ENCODE results near the gene CNTN6. TPM values are rescaled to one million over a fixed set of nuclear protein-coding genes. Genes with fewer than 3 reads are reported as not detected.

Gene CNTN6
- total and polyA plus RNA-seq, 2 of the 4 experiments (the other 2 are of a cell fraction) = not detected

GRCh38 chr3:1079662-1080061 lies 13.2 kb upstream of the CNTN6 start:
- no peak overlapping the region for H3K23ac ChIP-seq (ENCODE audit: low read depth, low read length)
- H4K91ac ChIP-seq (ENCODE audit: insufficient read depth, low read depth, low read length) = no peak overlapping the region
- H2BK120ac ChIP-seq (ENCODE audit: low read depth, low read length) = no peak overlapping the region
- ChIA-PET POLR2A (ENCODE audit: unreplicated experiment) (no interaction called here), CTCF (no interaction called here)
- no peaks in the 10 kb centered on the region for H3K4me1 ChIP-seq (ENCODE audit: control insufficient read depth, insufficient read depth, low read length)
- no peak overlapping the region for H3K4ac ChIP-seq (ENCODE audit: low read depth, low read length)
- H2BK15ac ChIP-seq (ENCODE audit: low read depth, low read length) = no peak overlapping the region
- H3K9me1 ChIP-seq (ENCODE audit: insufficient read depth, low read length) = no peaks in the 10 kb centered on the region
- in situ Hi-C loops (cut with MboI; ENCODE audit: low sequenced_read_pairs) (no loop called here), dilution Hi-C loops (cut with HindIII; ENCODE audit: low sequenced_read_pairs, unreplicated experiment) (no loop called here), intact Hi-C loops (cut with micrococcal nuclease) (loop anchor here (10.0 kb wide), 1 partner anchor 1935 kb away; no protein-coding TSS in a partner anchor)
- no peaks in the 10 kb centered on the region for H4K20me1 ChIP-seq (ENCODE audit: insufficient read depth, low read length)
- H3K56ac ChIP-seq (ENCODE audit: extremely low read depth, insufficient read depth, low read length) = no peak overlapping the region
- no peak overlapping the region for H4K8ac ChIP-seq (ENCODE audit: low read depth in 2 of 2, low read length in 2 of 2)
- H2BK20ac ChIP-seq (ENCODE audit: low read depth, low read length) = no peak overlapping the region
- no peak overlapping the region for H2AK9ac ChIP-seq (replicated peaks; ENCODE audit: low read depth, low read length, poor library complexity)
- H3K36me3 ChIP-seq (ENCODE audit: control insufficient read depth, insufficient read depth, low read length) = no peaks in the 10 kb centered on the region
- no peak overlapping the region for H3K4me3 ChIP-seq (ENCODE audit: insufficient read depth, low read depth, low read length)
- DNase-seq (no peak), ATAC-seq (ENCODE audit: low read depth) (no peak)
- H2BK5ac ChIP-seq (ENCODE audit: low read depth, low read length, poor library complexity, severe bottlenecking) = no peak overlapping the region
- H3K27ac ChIP-seq (ENCODE audit: insufficient read depth, low read length) = no peak overlapping the region
- no peak overlapping the region for H2AFZ ChIP-seq (replicated peaks; ENCODE audit: low read length, poor library complexity)
- H4K5ac ChIP-seq (ENCODE audit: low read depth, low read length) = no peak overlapping the region
- no peak for TF ChIP-seq MXI1 (IDR thresholded peaks at IDR 0.05; ENCODE audit: borderline replicate concordance, low read depth, low read length)
- no peak for TF ChIP-seq SMC3 (IDR thresholded peaks at IDR 0.05; ENCODE audit: low read depth, low read length)
- no peak for TF ChIP-seq RFX5 (IDR thresholded peaks at IDR 0.05; ENCODE audit: low read depth, low read length)
- TF ChIP-seq CTCF (conservative IDR thresholded peaks at IDR 0.05; ENCODE audit: low read depth, low read length) = no peak
- TF ChIP-seq NFE2L2 (IDR thresholded peaks at IDR 0.05; ENCODE audit: low read depth, low read length) = no peak
- TF ChIP-seq RCOR1 (IDR thresholded peaks at IDR 0.05; ENCODE audit: insufficient replicate concordance, low read length) = no peak
- no peak for TF ChIP-seq CHD1 (IDR thresholded peaks at IDR 0.05; ENCODE audit: low read depth, low read length)
- TF ChIP-seq RAD21 (IDR thresholded peaks at IDR 0.05; ENCODE audit: low read length) = no peak
- no peak for TF ChIP-seq USF2 (IDR thresholded peaks at IDR 0.05; ENCODE audit: low read depth, low read length)
- TF ChIP-seq FOS (IDR thresholded peaks at IDR 0.05; ENCODE audit: low read depth, low read length) = no peak
- TF ChIP-seq ELK1 (IDR thresholded peaks at IDR 0.05; ENCODE audit: borderline replicate concordance, low read depth, low read length) = no peak
- no peak for TF ChIP-seq MAFK (IDR thresholded peaks at IDR 0.05; ENCODE audit: low read depth, low read length)
- no peak for TF ChIP-seq CEBPB (IDR thresholded peaks at IDR 0.05; ENCODE audit: low read depth, low read length)
- no peak for TF ChIP-seq BHLHE40 (IDR thresholded peaks at IDR 0.05; ENCODE audit: low read depth, low read length)
- no peak for TF ChIP-seq POLR2A (IDR thresholded peaks at IDR 0.05; ENCODE audit: low read depth, low read length)
- no peak for TF ChIP-seq MAZ (IDR thresholded peaks at IDR 0.05; ENCODE audit: borderline replicate concordance, low read depth, low read length)
- peaks cover 5% of the 10 kb centered on the region; the same call in 1 of the 2 replicates for H3K9me3 ChIP-seq (ENCODE audit: control insufficient read depth, insufficient read depth, low read length)
- H3K79me1 ChIP-seq (ENCODE audit: low read depth in 1 of 2, low read length in 2 of 2) = no peaks in the 10 kb centered on the region
- no peaks in the 10 kb centered on the region for H3K27me3 ChIP-seq (ENCODE audit: control insufficient read depth, insufficient read depth, low read length)
- no TSS peak for BruUV-seq (replicated peaks)
- H2AK5ac ChIP-seq (ENCODE audit: low read depth, low read length) = no peak overlapping the region
- H3K4me2 ChIP-seq (ENCODE audit: low read depth, low read length) = no peak overlapping the region
- no peak overlapping the region for H3K18ac ChIP-seq (ENCODE audit: low read depth, low read length)
- H3K14ac ChIP-seq (replicated peaks; ENCODE audit: low read depth, low read length) = no peak overlapping the region
- no peak overlapping the region for H3K9ac ChIP-seq (ENCODE audit: low read depth, low read length)
